ENCODE data around the gene OTOP2. TPM values are rescaled to one million over a fixed set of nuclear protein-coding genes. Genes with fewer than 3 reads are reported as not detected.

Gene OTOP2
- total RNA-seq, 1 donor from 2014 or later, result not detected

DNA sequence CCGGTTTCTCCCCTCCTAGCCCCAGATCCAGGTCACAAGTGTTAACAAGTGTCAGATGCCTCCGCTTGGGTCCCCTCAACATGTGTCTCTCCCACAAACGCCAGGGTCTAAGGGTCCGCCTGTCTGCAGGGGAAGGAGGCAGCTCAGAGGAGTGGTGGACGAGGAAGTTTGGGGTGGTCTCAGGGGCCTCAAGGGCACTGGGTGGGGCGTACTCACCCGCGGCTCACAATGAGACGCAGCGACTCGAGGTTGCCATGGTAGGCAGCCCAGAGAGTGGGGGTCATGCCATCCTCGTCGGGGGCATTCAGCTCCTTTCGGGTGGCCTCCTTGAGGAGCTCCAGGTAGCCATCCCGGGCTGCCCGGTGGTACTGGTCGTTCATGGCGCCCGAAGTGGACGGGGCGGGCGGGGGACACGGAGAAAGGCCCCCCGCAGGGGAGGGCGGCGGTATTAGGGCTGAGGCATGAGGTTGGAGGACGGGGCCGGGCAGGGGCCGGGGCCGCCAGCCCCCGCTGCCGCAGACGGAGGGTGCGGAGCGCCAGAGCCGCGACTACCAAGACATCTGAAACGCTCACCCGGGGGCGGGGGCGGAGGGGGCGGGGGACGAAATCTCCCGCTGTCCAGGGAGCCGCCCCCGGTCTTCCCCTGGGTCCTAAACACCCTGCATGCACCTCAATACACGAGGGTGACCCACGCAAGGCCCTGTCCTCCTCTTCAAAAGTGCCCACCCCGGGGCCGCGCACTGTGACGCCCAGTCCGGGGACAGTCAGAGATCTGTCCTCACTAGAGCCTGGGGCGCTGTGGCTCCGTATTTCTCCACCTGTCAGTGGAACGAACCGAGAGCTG is 1.2 kb upstream of the OTOP2 start, which contains the start of gene USH1G:
USH1G (minus strand) TSS at position 562 of the 844 bp plus-strand sequence; CDS start at position 380, 182 bp downstream.
- DNase-seq (ENCODE audit: low spot score), result no peak
- intact Hi-C loops (cut with micrococcal nuclease), result loop anchor here (1.0 kb wide), 1 partner anchor 35 kb away; no protein-coding TSS in a partner anchor
- Mint-ChIP-seq H3K4me1 (ENCODE audit: low read depth) (no peaks in the 10 kb centered on the region), H3K9me3 (no peaks in the 10 kb centered on the region), H3K4me3 (ENCODE audit: low read depth) (peak within 1 kb of the TSS; percentile 33), H3K27ac (no peak within 1 kb of the TSS), H3K27me3 (ENCODE audit: low read depth) (peaks cover 44% of the 10 kb centered on the region), H3K36me3 (ENCODE audit: low read depth) (no peaks in the 10 kb centered on the region)

DNA sequence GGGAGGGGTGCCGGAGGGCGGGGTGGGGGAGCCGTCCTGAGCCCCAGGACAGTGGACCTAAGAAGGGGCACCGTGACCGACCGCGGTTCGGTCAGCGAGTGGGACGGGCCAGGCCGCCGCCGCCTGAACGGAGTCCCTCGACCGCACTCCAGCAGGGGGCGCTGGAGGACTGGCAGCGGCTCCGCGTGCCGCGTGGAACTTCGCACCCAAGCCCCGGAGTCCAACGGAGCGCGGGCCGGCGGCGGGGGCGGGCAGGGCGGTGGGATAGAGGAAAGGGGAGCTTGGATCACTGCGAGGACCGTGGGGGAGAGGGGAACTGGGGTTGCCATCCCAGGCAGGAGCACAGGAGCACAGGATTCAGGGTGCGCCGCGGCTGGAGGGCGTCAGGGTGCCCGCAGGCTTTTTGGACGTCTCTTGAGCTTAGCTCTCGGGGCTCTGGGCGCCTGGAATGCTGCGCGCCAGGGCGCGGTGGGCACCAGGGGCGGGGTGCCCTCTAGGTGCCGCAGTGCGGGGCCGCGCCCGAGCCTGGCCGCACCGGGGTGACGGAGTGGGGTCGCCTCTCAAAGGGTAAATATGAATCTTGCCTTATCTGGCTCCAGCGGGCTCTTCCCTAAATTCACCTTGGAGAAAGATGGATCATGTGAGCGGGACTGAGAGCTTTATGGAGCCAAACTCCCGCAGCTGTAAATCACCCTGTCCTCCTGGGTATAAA is 379 bp upstream of the OTOP2 start:
- intact Hi-C loops (cut with micrococcal nuclease), result loop anchor here (1.0 kb wide), 1 partner anchor 35 kb away; no protein-coding TSS in a partner anchor
- Mint-ChIP-seq H3K27ac (no peak overlapping the region), H3K36me3 (ENCODE audit: low read depth) (no peaks in the 10 kb centered on the region), H3K4me3 (ENCODE audit: low read depth) (no peak overlapping the region), H3K9me3 (no peaks in the 10 kb centered on the region), H3K27me3 (ENCODE audit: low read depth) (peaks cover 44% of the 10 kb centered on the region), H3K4me1 (ENCODE audit: low read depth) (no peaks in the 10 kb centered on the region)
- DNase-seq (ENCODE audit: low spot score), result peak; percentile 64

DNA sequence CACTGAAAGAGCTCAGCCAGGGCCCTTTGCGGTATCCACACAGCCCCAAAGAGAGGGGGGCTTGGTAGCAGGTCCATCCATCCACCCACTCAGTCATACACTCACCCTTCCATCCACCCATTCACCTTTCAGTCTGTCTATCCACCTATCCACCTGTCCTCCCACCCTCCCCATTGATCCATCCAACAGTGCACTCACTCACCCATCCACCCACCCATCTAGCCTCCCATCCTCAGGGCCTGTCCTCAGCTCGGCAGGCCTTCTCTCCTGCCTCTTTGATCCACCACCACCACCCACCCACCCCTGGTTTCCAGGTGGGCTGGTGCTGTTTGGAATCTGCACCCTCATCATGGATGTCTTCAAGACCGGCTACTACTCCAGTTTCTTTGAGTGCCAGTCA is 1.2 kb downstream of the OTOP2 start:
- DNase-seq (ENCODE audit: low spot score), result no peak
- intact Hi-C loops (cut with micrococcal nuclease), result no loop called here
- no peaks in the 10 kb centered on the region for H3K4me1 Mint-ChIP-seq (ENCODE audit: low read depth)
- H3K27ac Mint-ChIP-seq, result no peak overlapping the region
- H3K27me3 Mint-ChIP-seq (ENCODE audit: low read depth), result peaks cover 42% of the 10 kb centered on the region
- no peaks in the 10 kb centered on the region for H3K36me3 Mint-ChIP-seq (ENCODE audit: low read depth)
- no peaks in the 10 kb centered on the region for H3K9me3 Mint-ChIP-seq
- H3K4me3 Mint-ChIP-seq (ENCODE audit: low read depth), result no peak overlapping the region

DNA sequence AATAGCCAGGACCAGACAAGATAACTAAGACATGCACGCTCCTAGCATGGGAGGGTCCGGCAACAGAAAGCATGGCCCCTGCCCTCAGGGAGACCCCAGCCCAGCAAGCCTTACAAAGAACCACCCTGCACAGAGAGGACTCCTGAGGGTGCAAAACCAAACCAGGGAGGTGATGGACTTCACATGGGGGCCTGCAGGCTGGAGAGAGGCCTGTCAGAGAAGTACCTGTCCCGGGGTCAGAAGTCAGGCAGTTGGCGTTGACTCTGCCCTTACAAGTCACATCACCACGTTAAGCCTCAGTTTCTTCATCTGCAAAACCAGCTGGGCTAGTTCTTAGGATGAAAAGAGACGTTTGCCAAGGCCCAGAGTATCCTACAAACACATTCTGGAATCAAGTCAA is 4.7 kb downstream of the OTOP2 start:
- H3K36me3 Mint-ChIP-seq (ENCODE audit: low read depth), result no peaks in the 10 kb centered on the region
- no peak overlapping the region for H3K27ac Mint-ChIP-seq
- DNase-seq (ENCODE audit: low spot score), result no peak
- H3K4me3 Mint-ChIP-seq (ENCODE audit: low read depth), result no peak overlapping the region
- no peaks in the 10 kb centered on the region for H3K4me1 Mint-ChIP-seq (ENCODE audit: low read depth)
- peaks cover 57% of the 10 kb centered on the region for H3K27me3 Mint-ChIP-seq (ENCODE audit: low read depth)
- H3K9me3 Mint-ChIP-seq, result no peaks in the 10 kb centered on the region
- intact Hi-C loops (cut with micrococcal nuclease), result no loop called here

DNA sequence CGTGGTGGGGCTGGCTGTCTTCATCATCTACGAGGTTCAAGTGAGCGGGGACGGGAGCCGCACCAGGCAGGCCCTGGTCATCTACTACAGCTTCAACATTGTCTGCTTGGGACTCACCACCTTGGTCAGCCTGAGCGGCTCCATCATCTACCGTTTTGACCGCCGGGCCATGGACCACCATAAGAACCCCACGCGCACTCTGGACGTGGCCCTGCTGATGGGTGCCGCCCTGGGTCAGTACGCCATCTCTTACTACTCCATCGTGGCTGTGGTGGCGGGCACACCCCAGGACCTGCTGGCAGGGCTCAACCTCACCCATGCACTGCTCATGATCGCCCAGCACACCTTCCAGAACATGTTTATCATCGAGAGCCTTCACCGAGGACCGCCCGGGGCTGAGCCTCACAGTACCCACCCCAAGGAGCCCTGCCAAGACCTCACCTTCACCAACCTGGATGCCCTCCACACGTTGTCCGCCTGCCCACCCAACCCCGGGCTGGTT is 6.5 kb downstream of the OTOP2 start:
- H3K4me1 Mint-ChIP-seq (ENCODE audit: low read depth), result no peaks in the 10 kb centered on the region
- intact Hi-C loops (cut with micrococcal nuclease), result no loop called here
- no peak for DNase-seq (ENCODE audit: low spot score)
- H3K9me3 Mint-ChIP-seq, result no peaks in the 10 kb centered on the region
- no peak overlapping the region for H3K27ac Mint-ChIP-seq
- H3K36me3 Mint-ChIP-seq (ENCODE audit: low read depth), result no peaks in the 10 kb centered on the region
- H3K4me3 Mint-ChIP-seq (ENCODE audit: low read depth), result no peak overlapping the region
- H3K27me3 Mint-ChIP-seq (ENCODE audit: low read depth), result peaks cover 59% of the 10 kb centered on the region

DNA sequence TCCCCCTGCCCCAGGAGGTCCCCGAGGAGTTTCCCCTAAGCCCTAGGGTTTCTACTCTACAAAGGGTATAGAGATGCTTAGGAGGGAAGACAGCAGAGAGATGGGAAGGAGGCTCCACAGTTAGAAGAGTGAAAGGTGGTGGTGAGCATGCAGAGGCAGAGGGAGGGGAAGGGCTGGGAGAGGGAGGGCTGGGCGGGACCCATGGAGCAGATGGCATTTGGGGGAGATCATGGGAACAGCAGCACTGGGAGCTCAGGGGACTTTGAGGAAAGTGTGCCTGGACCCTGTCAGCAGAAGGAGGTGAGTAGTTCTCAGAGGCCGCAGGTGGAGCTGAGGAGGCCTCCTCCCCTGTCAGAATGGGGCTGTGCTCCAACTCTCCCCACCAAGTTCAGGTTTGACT is 11.0 kb downstream of the OTOP2 start:
- no peak for DNase-seq (ENCODE audit: low spot score)
- Mint-ChIP-seq H3K27ac (no peak overlapping the region), H3K4me3 (ENCODE audit: low read depth) (no peak overlapping the region), H3K4me1 (ENCODE audit: low read depth) (no peaks in the 10 kb centered on the region), H3K36me3 (ENCODE audit: low read depth) (no peaks in the 10 kb centered on the region), H3K9me3 (no peaks in the 10 kb centered on the region), H3K27me3 (ENCODE audit: low read depth) (peaks cover 80% of the 10 kb centered on the region)
- intact Hi-C loops (cut with micrococcal nuclease), result no loop called here

DNA sequence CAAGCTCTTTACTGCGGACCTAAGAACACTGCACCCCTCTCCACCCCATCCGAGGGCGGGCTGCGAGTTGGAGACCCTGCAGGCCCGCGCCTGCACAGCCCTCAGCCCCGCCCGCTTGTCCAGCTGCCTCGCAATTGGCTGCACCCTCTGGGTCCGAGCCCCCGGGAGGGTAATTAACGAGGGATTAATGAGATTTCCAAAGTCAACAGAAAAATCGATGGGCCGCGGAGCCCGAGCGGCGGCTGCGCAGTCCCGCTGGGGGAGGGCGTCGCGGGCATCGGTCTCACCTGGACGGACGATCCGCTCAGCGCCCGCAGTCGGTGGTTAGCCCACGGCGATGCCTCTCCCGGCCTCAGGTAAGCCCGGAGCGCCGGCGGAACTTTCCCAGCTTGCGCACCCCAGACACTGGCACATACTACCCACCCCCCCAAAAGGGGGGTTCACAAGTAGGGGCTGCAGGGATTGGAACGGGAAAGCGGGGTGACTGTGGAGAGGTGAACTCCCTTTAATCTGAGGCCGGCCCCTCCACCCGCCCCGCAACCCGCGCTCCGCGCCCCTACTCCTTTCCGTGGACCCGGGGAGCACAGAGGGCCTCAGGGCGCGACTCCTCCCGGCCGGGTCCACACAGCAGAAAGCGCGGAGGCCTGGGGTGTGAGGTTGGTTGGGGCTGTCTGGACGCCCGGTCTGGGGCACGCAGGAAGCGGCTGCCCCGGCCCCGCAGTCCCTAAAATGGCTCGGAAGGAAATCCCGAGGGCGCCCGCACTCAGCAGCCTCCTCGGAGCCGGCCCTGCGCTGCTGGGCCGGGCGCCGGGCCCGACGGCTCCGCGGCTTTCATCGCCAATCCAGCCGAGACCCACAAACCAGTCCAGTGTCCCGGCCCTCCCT is 11.8 kb downstream of the OTOP2 start, which contains the start of gene OTOP3:
OTOP3 (plus strand) TSS at position 314 of the 885 bp plus-strand sequence; CDS start at position 338, 24 bp downstream.
- Mint-ChIP-seq H3K27me3 (ENCODE audit: low read depth) (peaks cover 73% of the 10 kb centered on the region), H3K4me1 (ENCODE audit: low read depth) (no peaks in the 10 kb centered on the region), H3K9me3 (no peaks in the 10 kb centered on the region), H3K36me3 (ENCODE audit: low read depth) (no peaks in the 10 kb centered on the region), H3K27ac (no peak within 1 kb of the TSS), H3K4me3 (ENCODE audit: low read depth) (no peak within 1 kb of the TSS)
- intact Hi-C loops (cut with micrococcal nuclease), result no loop called here
- DNase-seq (ENCODE audit: low spot score), result no peak

DNA sequence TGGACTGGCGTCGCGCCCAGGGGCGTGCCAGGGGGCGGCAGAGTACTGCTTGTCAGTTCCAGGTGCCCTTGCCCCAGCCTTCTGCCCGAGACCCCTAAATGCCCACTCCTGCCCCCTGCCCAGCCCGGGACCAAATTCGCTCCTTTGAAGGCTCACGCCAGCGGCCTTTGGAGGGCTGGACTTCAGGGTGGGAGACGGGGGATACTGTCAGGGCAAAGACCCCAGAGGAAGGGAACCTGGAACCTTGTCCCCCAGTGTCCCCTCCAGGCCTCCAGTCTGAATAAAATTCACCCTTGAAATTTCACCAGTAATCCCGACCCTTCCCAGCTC is 12.4 kb downstream of the OTOP2 start:
- no peaks in the 10 kb centered on the region for H3K9me3 Mint-ChIP-seq
- no peak for DNase-seq (ENCODE audit: low spot score)
- no peak overlapping the region for H3K27ac Mint-ChIP-seq
- H3K4me3 Mint-ChIP-seq (ENCODE audit: low read depth), result no peak overlapping the region
- H3K27me3 Mint-ChIP-seq (ENCODE audit: low read depth), result peaks cover 69% of the 10 kb centered on the region
- no peaks in the 10 kb centered on the region for H3K4me1 Mint-ChIP-seq (ENCODE audit: low read depth)
- intact Hi-C loops (cut with micrococcal nuclease), result no loop called here
- no peaks in the 10 kb centered on the region for H3K36me3 Mint-ChIP-seq (ENCODE audit: low read depth)

DNA sequence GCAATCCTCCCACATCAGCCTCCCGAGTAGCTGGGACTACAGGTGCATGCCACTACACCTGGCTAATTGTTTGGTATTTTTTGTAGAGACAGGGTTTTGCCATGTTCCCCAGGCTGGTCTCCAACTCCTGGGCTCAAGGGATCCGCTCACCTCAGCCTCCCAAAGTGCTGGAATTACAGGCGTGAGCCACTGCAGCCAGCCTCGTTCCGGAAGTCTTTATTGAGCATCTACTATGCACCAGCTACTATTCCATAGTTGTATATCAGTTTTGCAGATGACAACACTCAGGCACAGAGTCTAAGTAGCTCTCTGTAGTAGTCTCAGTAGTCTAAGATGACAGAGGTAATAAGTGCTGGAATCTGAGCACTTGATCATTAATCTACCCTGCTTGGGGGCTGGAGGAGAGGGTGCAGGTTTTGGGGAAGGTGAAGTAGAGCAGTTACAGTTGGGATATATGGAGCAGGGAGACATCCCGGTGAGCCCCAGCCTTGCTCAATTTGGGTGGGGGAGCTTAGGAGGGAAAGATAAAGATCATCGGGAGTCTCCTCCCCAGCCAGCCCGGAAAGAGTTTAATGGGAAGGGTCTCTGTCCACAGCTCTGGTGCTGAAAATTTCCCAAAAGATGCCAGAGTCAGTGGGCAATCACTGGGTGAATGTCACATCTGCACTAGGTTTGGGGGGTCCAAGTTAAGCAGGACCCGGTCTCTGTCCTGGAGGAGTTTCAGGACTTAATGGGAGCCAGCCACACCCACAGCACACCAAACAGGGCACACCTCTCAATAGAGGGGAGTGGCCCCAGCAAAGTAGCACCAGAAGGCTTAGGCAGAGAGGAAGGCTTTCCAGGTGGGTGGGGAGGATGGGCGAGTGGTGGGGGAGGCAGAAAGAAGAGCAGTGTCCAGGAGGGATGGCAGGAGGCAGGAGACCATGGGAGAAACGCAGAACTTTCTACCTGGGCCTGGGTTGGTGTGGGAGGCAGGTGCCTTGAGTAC is 13.3 kb downstream of the OTOP2 start:
- DNase-seq (ENCODE audit: low spot score), result no peak
- H3K36me3 Mint-ChIP-seq (ENCODE audit: low read depth), result no peaks in the 10 kb centered on the region
- H3K4me1 Mint-ChIP-seq (ENCODE audit: low read depth), result no peaks in the 10 kb centered on the region
- H3K9me3 Mint-ChIP-seq, result no peaks in the 10 kb centered on the region
- H3K27ac Mint-ChIP-seq, result no peak overlapping the region
- H3K27me3 Mint-ChIP-seq (ENCODE audit: low read depth), result peaks cover 62% of the 10 kb centered on the region
- intact Hi-C loops (cut with micrococcal nuclease), result no loop called here
- no peak overlapping the region for H3K4me3 Mint-ChIP-seq (ENCODE audit: low read depth)

DNA sequence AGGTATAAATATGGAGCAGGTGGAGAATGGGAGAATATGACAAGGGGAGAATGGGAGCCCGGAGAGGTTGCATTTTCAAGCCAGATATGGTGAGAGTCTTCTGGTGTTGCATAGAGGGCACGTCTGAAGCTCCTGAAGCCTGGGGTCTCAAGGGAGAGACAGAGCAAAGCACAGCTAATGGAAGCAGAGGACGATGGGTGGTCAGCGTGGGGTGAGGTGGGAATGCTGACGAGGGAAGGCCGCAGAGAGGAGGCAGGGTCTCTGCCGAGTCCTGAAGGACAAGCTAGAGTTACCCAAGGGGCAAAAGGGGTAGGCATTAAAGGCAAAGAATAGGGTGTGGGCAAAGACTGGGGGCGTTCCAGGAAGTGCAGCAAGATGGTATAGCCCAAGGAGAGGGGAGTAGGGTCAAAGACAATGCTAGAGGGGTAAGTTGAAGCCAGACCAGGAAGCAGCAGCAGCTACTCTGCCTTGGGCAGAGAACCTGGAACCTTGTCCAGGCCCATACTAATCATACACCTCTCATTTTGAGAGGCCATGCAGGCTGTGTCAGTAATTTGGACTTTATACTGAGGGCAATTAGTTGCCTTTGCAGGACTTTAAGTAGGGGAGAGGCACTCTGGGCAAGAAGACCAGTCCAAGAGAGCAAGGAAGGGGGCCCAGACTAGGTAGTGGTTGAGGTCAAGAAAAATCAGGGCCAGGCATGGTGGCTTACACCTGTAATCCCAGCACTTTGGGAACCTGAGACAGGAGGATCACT is 14.3 kb downstream of the OTOP2 start:
- Mint-ChIP-seq H3K36me3 (ENCODE audit: low read depth) (no peaks in the 10 kb centered on the region), H3K27ac (no peak overlapping the region), H3K4me1 (ENCODE audit: low read depth) (no peaks in the 10 kb centered on the region), H3K4me3 (ENCODE audit: low read depth) (no peak overlapping the region), H3K9me3 (no peaks in the 10 kb centered on the region), H3K27me3 (ENCODE audit: low read depth) (peaks cover 53% of the 10 kb centered on the region)
- DNase-seq (ENCODE audit: low spot score), result no peak
- intact Hi-C loops (cut with micrococcal nuclease), result no loop called here

DNA sequence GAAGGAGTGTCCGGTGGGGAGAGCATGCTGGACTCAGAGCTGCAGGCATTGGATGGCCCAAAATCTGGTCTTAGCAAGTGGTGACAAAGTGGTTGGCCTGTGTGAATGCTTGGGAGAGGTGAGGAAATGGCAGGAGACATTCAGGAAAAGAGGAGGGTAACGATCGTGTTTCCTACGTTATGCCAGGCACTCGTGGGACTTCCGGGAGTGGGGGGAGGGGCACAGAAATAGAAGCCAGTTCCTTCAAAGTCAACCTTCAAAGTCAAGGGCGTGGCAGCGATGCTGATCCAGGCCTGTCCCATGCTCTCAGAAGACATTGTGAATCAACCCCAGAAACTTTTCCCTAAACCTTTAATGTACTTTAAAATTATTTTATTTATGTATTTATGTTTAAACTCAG is 15.5 kb downstream of the OTOP2 start:
- Mint-ChIP-seq H3K27ac (no peak overlapping the region), H3K9me3 (no peaks in the 10 kb centered on the region), H3K4me1 (ENCODE audit: low read depth) (no peaks in the 10 kb centered on the region), H3K36me3 (ENCODE audit: low read depth) (no peaks in the 10 kb centered on the region), H3K4me3 (ENCODE audit: low read depth) (no peak overlapping the region), H3K27me3 (ENCODE audit: low read depth) (peaks cover 47% of the 10 kb centered on the region)
- intact Hi-C loops (cut with micrococcal nuclease), result no loop called here
- DNase-seq (ENCODE audit: low spot score), result no peak

All from activated T-helper 2 cell treated with anti-CD3 and anti-CD28 coated beads, Interferon-gamma antibody, Interleukin-2, Interleukin-4, amounts not matched to agents 10 μg/mL and 5 μg/mL and 100 μg/mL, durations not matched to agents 14 hours and 24 hours and 36 hours (primary cell).